ENCODE results near the gene KPNB1.

The KPNB1 gene

DNA sequence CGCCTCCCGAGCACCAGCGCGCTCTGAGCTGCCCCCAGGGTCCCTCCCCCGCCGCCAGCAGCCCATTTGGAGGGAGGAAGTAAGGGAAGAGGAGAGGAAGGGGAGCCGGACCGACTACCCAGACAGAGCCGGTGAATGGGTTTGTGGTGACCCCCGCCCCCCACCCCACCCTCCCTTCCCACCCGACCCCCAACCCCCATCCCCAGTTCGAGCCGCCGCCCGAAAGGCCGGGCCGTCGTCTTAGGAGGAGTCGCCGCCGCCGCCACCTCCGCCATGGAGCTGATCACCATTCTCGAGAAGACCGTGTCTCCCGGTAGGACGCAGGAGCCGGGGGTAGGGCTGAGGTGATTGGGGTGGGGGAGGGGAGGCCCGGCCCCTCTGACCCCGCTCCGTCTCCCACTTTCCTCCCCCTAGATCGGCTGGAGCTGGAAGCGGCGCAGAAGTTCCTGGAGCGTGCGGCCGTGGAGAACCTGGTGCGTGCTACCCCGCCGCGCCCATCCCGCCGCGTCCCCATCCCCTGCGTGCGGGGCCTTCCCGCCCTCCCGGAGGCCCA is 329 bp downstream of the KPNB1 start:
- peak overlapping the region; percentile 61 for H3K4me3 ChIP-seq (ENCODE audit: low read depth, low read length)
- DNase-seq (ENCODE audit: low read depth, low spot score), result peak; percentile 56
- TF ChIP-seq, protein P1, sequence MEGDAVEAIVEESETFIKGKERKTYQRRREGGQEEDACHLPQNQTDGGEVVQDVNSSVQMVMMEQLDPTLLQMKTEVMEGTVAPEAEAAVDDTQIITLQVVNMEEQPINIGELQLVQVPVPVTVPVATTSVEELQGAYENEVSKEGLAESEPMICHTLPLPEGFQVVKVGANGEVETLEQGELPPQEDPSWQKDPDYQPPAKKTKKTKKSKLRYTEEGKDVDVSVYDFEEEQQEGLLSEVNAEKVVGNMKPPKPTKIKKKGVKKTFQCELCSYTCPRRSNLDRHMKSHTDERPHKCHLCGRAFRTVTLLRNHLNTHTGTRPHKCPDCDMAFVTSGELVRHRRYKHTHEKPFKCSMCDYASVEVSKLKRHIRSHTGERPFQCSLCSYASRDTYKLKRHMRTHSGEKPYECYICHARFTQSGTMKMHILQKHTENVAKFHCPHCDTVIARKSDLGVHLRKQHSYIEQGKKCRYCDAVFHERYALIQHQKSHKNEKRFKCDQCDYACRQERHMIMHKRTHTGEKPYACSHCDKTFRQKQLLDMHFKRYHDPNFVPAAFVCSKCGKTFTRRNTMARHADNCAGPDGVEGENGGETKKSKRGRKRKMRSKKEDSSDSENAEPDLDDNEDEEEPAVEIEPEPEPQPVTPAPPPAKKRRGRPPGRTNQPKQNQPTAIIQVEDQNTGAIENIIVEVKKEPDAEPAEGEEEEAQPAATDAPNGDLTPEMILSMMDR (IDR thresholded peaks at IDR 0.05; ENCODE audit: low read depth, low read length), result no peak
- in situ Hi-C loops (cut with HindIII; ENCODE audit: low sequenced_read_pairs), result no loop called here

DNA sequence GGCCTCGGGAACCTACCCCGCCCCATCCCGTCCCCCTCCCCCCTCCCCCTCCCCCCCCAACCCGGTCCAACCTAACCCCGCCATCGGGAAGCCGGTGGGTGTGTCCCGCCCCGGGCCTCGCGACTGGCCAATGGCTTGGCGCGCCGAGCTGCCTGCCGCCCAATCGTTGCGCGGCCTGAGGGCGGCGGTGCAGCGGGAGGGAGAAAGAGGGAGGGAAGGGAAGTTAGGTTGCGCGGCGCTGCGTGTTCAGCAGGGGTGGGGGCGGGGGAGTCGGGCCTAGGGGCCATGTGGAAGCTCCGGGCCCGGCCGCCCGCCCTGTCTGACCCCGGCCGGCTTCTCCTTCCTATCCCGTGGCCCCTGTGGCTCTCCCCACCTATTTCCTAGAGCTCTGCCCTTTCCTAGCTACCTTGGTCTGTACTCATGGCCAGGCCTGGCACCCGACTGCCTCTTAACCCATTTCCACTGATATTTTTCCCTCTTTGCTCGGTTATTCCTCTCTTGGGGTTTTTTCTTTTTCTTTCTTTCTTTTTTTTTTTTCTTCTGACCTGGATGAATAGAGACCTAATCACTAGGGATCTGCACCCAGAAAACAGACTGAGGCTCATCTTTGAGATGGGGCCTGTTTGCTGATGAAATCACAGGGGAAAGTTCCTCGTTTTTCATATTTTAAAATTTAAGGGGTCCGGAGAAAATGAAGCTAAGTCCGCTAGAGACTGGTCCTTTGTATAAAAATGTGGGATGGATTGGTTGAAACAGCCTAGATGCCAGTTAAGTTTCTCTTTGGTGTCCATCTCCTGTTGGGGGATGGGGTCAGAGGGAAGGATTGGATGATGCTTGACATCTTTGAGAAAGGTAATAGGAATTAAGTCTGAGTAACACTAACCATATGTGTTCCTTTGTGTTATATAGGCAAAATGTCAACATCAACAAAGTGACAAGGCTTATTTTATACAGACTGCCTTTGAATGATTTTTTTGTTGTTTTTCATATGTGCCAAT is 1.1 kb downstream of the KPNB1 start:
- in situ Hi-C loops (cut with HindIII; ENCODE audit: low sequenced_read_pairs), result no loop called here
- H3K4me3 ChIP-seq (ENCODE audit: low read depth, low read length), result peak overlapping the region; percentile 61
- peak; percentile 97 for DNase-seq (ENCODE audit: low read depth, low spot score)
- TF ChIP-seq, protein P1 (IDR thresholded peaks at IDR 0.05; ENCODE audit: low read depth, low read length), result no peak

GRCh38 chr17:47651704-47652103 is 2.0 kb downstream of the KPNB1 start:
- no peak for DNase-seq (ENCODE audit: low read depth, low spot score)
- no peak overlapping the region for H3K4me3 ChIP-seq (ENCODE audit: low read depth, low read length)
- in situ Hi-C loops (cut with HindIII; ENCODE audit: low sequenced_read_pairs), result no loop called here

GRCh38 chr17:47652570-47652969 is 2.9 kb downstream of the KPNB1 start:
- TF ChIP-seq, protein P1 (IDR thresholded peaks at IDR 0.05; ENCODE audit: low read depth, low read length), result no peak
- no peak for DNase-seq (ENCODE audit: low read depth, low spot score)
- in situ Hi-C loops (cut with HindIII; ENCODE audit: low sequenced_read_pairs), result no loop called here
- H3K4me3 ChIP-seq (ENCODE audit: low read depth, low read length), result no peak overlapping the region

More at GRCh38 chr17:47651704-47652103, 2.0 kb downstream of the KPNB1 start:
- TF ChIP-seq, protein P1 (IDR thresholded peaks at IDR 0.05; ENCODE audit: low read depth, low read length), result no peak

DNA sequence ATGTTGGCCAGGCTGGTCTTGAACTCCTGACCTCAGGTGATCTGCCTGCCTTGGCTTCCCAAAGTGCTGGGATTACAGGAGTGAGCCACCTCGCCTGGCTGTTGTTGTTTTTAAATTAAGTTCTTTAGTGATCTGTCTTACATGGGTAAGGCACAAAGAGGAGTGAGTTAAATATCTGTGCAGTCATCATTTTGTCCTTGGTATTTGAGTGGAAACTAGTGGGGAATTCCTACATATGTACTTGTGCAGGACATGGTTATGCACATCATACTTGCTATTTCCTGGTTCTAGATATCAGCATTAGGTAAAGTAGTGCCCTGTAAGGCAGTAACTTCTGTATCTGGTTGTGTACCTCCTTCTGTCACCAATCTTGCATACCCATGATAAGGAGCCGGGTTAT is 3.7 kb downstream of the KPNB1 start:
- no peak for DNase-seq (ENCODE audit: low read depth, low spot score)
- TF ChIP-seq, protein P1 (IDR thresholded peaks at IDR 0.05; ENCODE audit: low read depth, low read length), result no peak
- in situ Hi-C loops (cut with HindIII; ENCODE audit: low sequenced_read_pairs), result no loop called here
- no peak overlapping the region for H3K4me3 ChIP-seq (ENCODE audit: low read depth, low read length)

GRCh38 chr17:47654991-47655390 is 5.3 kb downstream of the KPNB1 start:
- H3K4me3 ChIP-seq (ENCODE audit: low read depth, low read length), result no peak overlapping the region
- TF ChIP-seq, protein P1 (IDR thresholded peaks at IDR 0.05; ENCODE audit: low read depth, low read length), result no peak
- no peak for DNase-seq (ENCODE audit: low read depth, low spot score)
- in situ Hi-C loops (cut with HindIII; ENCODE audit: low sequenced_read_pairs), result no loop called here
